ENCODE data around the gene OR2S2. TPM values are rescaled to one million over a fixed set of nuclear protein-coding genes. Genes with fewer than 3 reads are reported as not detected.

OR2S2 gene
- total and polyA plus RNA-seq, 2 donors (not counting 1 experiment from before 2014, with no cell fraction given), result not detected

DNA sequence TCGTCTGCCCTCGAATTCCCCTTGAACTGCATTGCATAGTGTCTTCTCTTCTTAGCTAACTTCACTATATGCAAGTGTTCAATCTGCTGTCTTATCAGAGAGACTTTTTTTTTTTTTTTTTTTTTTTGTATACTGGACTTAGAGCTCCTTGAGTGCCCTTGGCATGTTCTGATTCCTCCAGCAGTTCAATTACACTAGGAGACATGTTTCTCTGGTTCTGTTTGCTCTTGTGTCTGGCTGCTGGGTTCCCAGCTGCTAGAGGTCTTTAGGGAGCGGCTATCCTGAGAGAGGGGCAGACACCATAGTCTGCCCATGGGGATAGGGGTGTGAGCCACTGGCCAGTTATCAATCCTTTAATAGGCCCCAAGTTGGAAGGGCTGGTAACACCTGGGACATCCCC, 13.1 kb downstream of the OR2S2 start:
- no peaks in the 10 kb centered on the region for H3K9me3 ChIP-seq (ENCODE audit: control extremely low read depth in 1 of 3, control insufficient read depth in 2 of 3, insufficient read depth in 1 of 3, low read length in 2 of 3)
- no peak for DNase-seq
- no peak overlapping the region for H3K27ac ChIP-seq (ENCODE audit: low read length in 2 of 2)
- no peak overlapping the region for H3K4me3 ChIP-seq (ENCODE audit: control extremely low read depth in 1 of 5, extremely low read depth in 1 of 5, insufficient read depth in 1 of 5, low read depth in 2 of 5, low read length in 4 of 5)
- H3K27me3 Mint-ChIP-seq, result peaks cover 32% of the 10 kb centered on the region
- H4K20me1 ChIP-seq (ENCODE audit: control insufficient read depth, insufficient read depth, low read length, poor library complexity, severe bottlenecking), result no peaks in the 10 kb centered on the region
- POLR2A ChIA-PET, result no interaction called here
- no CpG with 5 or more reads among the region's 3 CpGs for WGBS (ENCODE audit: insufficient coverage)
- H3K36me3 ChIP-seq (replicated peaks in 1 of 2; ENCODE audit: control extremely low read depth in 1 of 2, control insufficient read depth in 1 of 2, extremely low read depth in 1 of 2, insufficient read depth in 2 of 2, low read length in 1 of 2), result no peaks in the 10 kb centered on the region
- H3K4me1 ChIP-seq (ENCODE audit: control insufficient read depth in 2 of 2, insufficient read depth in 2 of 2, low read length in 2 of 2), result peaks cover 3 to 4% of the 10 kb centered on the region in 2 donors
- H3K9ac ChIP-seq (ENCODE audit: low read length), result no peak overlapping the region
- TF ChIP-seq CTCF (IDR thresholded peaks at IDR 0.05) (no peak), EZH2 (IDR thresholded peaks at IDR 0.05; ENCODE audit: borderline replicate concordance, insufficient read depth, low read depth, low read length, poor library complexity, severe bottlenecking) (no peak)
- no peaks in the 10 kb centered on the region for H3K79me2 ChIP-seq (ENCODE audit: control insufficient read depth, insufficient read depth, low read length)
- peaks cover 0 to 20% (median 14%) of the 10 kb centered on the region in 4 experiments for H3K27me3 ChIP-seq (replicated peaks in 1 of 4; ENCODE audit: control extremely low read depth in 1 of 4, control insufficient read depth in 3 of 4, insufficient read depth in 4 of 4, low read length in 3 of 4)
- H3K9me3 Mint-ChIP-seq (ENCODE audit: insufficient read depth), result no peaks in the 10 kb centered on the region
- H2AFZ ChIP-seq (ENCODE audit: insufficient read depth, low read depth, low read length, poor library complexity, severe bottlenecking), result no peak overlapping the region
- H3K27ac Mint-ChIP-seq, result no peak overlapping the region
- no peak for ATAC-seq (ENCODE audit: low read depth)
- H3K4me3 Mint-ChIP-seq, result no peak overlapping the region
- H3K4me1 Mint-ChIP-seq, result no peaks in the 10 kb centered on the region
- intact Hi-C loops (cut with micrococcal nuclease), result loop anchor here (1.0 kb wide), 1 partner anchor 42 kb away; no protein-coding TSS in a partner anchor
- H3K4me2 ChIP-seq (replicated peaks; ENCODE audit: low read depth, low read length, poor library complexity, severe bottlenecking), result no peak overlapping the region
- CTCF ChIA-PET, result interaction anchor here (0.6 to 3.4 kb wide), 13 partner anchors 8 to 154 kb away, joined by 3 to 21 read pairs (median 4); partner anchors contain the start of gene TMEM8B

DNA sequence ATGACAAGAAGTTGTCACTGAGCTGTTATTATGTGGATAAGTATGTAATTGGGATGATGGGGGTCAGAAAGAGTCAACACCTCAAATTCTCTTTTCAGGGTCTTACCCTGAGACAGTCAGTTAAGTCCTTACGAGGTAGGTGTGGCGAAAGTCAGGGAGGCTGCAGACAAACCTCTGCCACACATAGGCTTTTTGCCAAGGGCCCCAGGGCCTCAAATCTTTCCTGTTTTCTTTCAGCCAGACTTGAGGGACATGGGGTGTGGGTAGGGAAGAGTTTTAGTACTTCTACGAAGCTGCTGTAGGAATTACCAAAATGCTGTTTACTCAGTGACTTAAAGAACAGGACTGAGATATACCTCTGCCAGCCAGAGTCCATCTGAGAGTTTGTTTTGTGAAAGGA, 13.8 kb downstream of the OR2S2 start:
- no peaks in the 10 kb centered on the region for H3K9me3 ChIP-seq (ENCODE audit: control extremely low read depth in 1 of 3, control insufficient read depth in 2 of 3, insufficient read depth in 1 of 3, low read length in 2 of 3)
- H3K27ac ChIP-seq (ENCODE audit: low read length in 2 of 2), result no peak overlapping the region
- no peak overlapping the region for H2AFZ ChIP-seq (ENCODE audit: insufficient read depth, low read depth, low read length, poor library complexity, severe bottlenecking)
- ChIA-PET CTCF (interaction anchor here (0.8 to 3.4 kb wide), 6 partner anchors 9 to 151 kb away, joined by 3 to 21 read pairs (median 4); no protein-coding TSS in a partner anchor), POLR2A (no interaction called here)
- peaks cover 29% of the 10 kb centered on the region for H3K27me3 Mint-ChIP-seq
- no peaks in the 10 kb centered on the region for H3K36me3 ChIP-seq (replicated peaks in 1 of 2; ENCODE audit: control extremely low read depth in 1 of 2, control insufficient read depth in 1 of 2, extremely low read depth in 1 of 2, insufficient read depth in 2 of 2, low read length in 1 of 2)
- H3K4me2 ChIP-seq (replicated peaks; ENCODE audit: low read depth, low read length, poor library complexity, severe bottlenecking), result no peak overlapping the region
- H3K9me3 Mint-ChIP-seq (ENCODE audit: insufficient read depth), result no peaks in the 10 kb centered on the region
- no peaks in the 10 kb centered on the region for H3K79me2 ChIP-seq (ENCODE audit: control insufficient read depth, insufficient read depth, low read length)
- no peaks in the 10 kb centered on the region for H3K4me1 Mint-ChIP-seq
- no peak overlapping the region for H3K4me3 Mint-ChIP-seq
- ATAC-seq (ENCODE audit: low read depth) (no peak), DNase-seq (no peak)
- no peak overlapping the region for H3K4me3 ChIP-seq (ENCODE audit: control extremely low read depth in 1 of 5, extremely low read depth in 1 of 5, insufficient read depth in 1 of 5, low read depth in 2 of 5, low read length in 4 of 5)
- 91% methylated on average over 3 of the region's 3 CpGs for WGBS (ENCODE audit: insufficient coverage)
- H3K27me3 ChIP-seq (replicated peaks in 1 of 4; ENCODE audit: control extremely low read depth in 1 of 4, control insufficient read depth in 3 of 4, insufficient read depth in 4 of 4, low read length in 3 of 4), result peaks cover 0 to 22% (median 12%) of the 10 kb centered on the region in 4 experiments
- H3K9ac ChIP-seq (ENCODE audit: low read length), result no peak overlapping the region
- peaks cover 3 to 4% of the 10 kb centered on the region in 2 donors for H3K4me1 ChIP-seq (ENCODE audit: control insufficient read depth in 2 of 2, insufficient read depth in 2 of 2, low read length in 2 of 2)
- TF ChIP-seq CTCF (IDR thresholded peaks at IDR 0.05) (no peak), EZH2 (IDR thresholded peaks at IDR 0.05; ENCODE audit: borderline replicate concordance, insufficient read depth, low read depth, low read length, poor library complexity, severe bottlenecking) (no peak)
- intact Hi-C loops (cut with micrococcal nuclease), result no loop called here
- no peaks in the 10 kb centered on the region for H4K20me1 ChIP-seq (ENCODE audit: control insufficient read depth, insufficient read depth, low read length, poor library complexity, severe bottlenecking)
- no peak overlapping the region for H3K27ac Mint-ChIP-seq
